Stomach (tissue), 9 donors: ENCODE data around the gene DRAM1. TPM values are rescaled to one million over a fixed set of nuclear protein-coding genes. Genes with fewer than 3 reads are reported as not detected.

Experiments used
- DNase-seq, 2 donors: peaks; one replicate each; pipeline versions ENCODE4 v3.0.0 to v3.0.0-alpha.2; 2013 to 2019
- H3K27ac ChIP-seq, 5 donors: fragments of 200-600 bp in 4 of 5; sonication (generic) in 4 of 5; one replicate each; pipeline ENCODE4 v1.5.1; 2013 to 2019; ENCODE audit warnings: mild to moderate bottlenecking in 1 of 5, moderate library complexity in 1 of 5
- H3K27me3 ChIP-seq, 3 donors: fragments of 200-600 bp; sonication (generic); one replicate each; pipeline ENCODE4 v1.5.1; 2017 to 2019; ENCODE audit warnings: mixed run types in 1 of 3
- H3K36me3 ChIP-seq, 4 donors: fragments of 200-600 bp; sonication (generic); 1 replicate in 3 of 4; 2 replicates in 1 of 4; pipeline ENCODE4 v1.5.1; 2016 to 2019
- H3K4me1 ChIP-seq, 4 donors: fragments of 200-600 bp; sonication (generic); one replicate each; pipeline ENCODE4 v1.5.1; 2016 to 2019
- H3K4me3 ChIP-seq, 4 donors: fragments of 200-600 bp; sonication (generic) in 3 of 4; one replicate each; pipeline ENCODE4 v1.5.1; 2016 to 2019; ENCODE audit warnings: mild to moderate bottlenecking in 1 of 4
- H3K9me3 ChIP-seq, 4 donors: fragments of 200-600 bp; sonication (generic); one replicate each; pipeline ENCODE4 v1.5.1; 2016 to 2019
- CTCF ChIP-seq, 7 experiments: fragments of 450-650 bp in 4 of 7; fragments of 200-600 bp in 3 of 7; sonication (generic) in 3 of 7; IDR thresholded peaks; one replicate each; pipeline ENCODE4 v1.5.1; 2016 to 2019; ENCODE audit warnings: antibody characterized with exemption in 7 of 7, control low read depth in 2 of 7, mild to moderate bottlenecking in 1 of 7
- EP300 ChIP-seq: sonication (generic); formaldehyde crosslinking; IDR thresholded peaks from one replicate; pipeline ENCODE4 v1.6.1; 2017; ENCODE audit warnings: antibody characterized with exemption
- POLR2A ChIP-seq, 4 donors: fragments of 450-650 bp; IDR thresholded peaks; one replicate each; pipeline ENCODE4 v1.6.1; 2016; ENCODE audit warnings: antibody characterized with exemption in 4 of 4, control low read depth in 2 of 4, mild to moderate bottlenecking in 1 of 4, moderate library complexity in 1 of 4
- POLR2AphosphoS5 ChIP-seq, 3 donors: sonication (generic); formaldehyde crosslinking; IDR thresholded peaks; one replicate each; pipeline ENCODE4 v1.6.1; 2016; ENCODE audit warnings: antibody characterized with exemption in 3 of 3
- WGBS, 5 donors: extraction: QIAGEN DNeasy Blood & Tissue Kit in 3 of 5; methylation state at CpG; one replicate each; pipeline versions ENCODE4 v1.1.5 to v1.1.7; 2013 to 2018; 5-methylcytosine and 5-hydroxymethylcytosine counted together
- intact Hi-C: fragments of 100-400 bp; cut with DNase I; formaldehyde crosslinking; loops from one replicate; pipeline ENCODE4 v1.15.1; 2023; ENCODE audit warnings: low total_unique reads
- polyA plus RNA-seq, 3 donors: library from polyadenylated mRNA; stranded (reverse); fragments of 200-250 nt; gene quantifications; one replicate each; pipeline ENCODE4 v1.2.3, GENCODE V29; 2013
- total RNA-seq, 5 donors: library from RNA; depleted of rRNA; stranded (reverse); fragments of >200 nt; gene quantifications; one replicate each; pipeline versions ENCODE4 v1.1.0 to v1.2.3, GENCODE V29; 2014 to 2016
- donor health status: healthy with polysubstance abuse.
- donor health status: Bipolar disorder and iron deficiency.
- donor health status: healthy.

Gene DRAM1
- total and polyA plus RNA-seq, 8 donors, result 0.89 to 71.8 (median 13.6) TPM

GRCh38 chr12:101892794-101893193 lies 15.4 kb downstream of the DRAM1 start:
- intact Hi-C loops, result no loop called here
- no peak for DNase-seq
- Histone ChIP-seq H3K27ac (peak overlapping the region in 3 of 5 donors; percentile 81 to 85 (median 82)), H3K4me3 (no peak overlapping the region), H3K4me1 (peaks cover 22 to 61% (median 32%) of the 10 kb centered on the region in 4 donors), H3K27me3 (no peaks in the 10 kb centered on the region), H3K36me3 (peaks cover 0 to under 1% (median 0%) of the 10 kb centered on the region in 4 donors), H3K9me3 (no peaks in the 10 kb centered on the region)
- TF ChIP-seq CTCF (IDR thresholded peaks at IDR 0.05) (no peak), POLR2A (IDR thresholded peaks at IDR 0.05) (no peak), POLR2AphosphoS5 (IDR thresholded peaks at IDR 0.05) (no peak), EP300 (no peak)

DNA sequence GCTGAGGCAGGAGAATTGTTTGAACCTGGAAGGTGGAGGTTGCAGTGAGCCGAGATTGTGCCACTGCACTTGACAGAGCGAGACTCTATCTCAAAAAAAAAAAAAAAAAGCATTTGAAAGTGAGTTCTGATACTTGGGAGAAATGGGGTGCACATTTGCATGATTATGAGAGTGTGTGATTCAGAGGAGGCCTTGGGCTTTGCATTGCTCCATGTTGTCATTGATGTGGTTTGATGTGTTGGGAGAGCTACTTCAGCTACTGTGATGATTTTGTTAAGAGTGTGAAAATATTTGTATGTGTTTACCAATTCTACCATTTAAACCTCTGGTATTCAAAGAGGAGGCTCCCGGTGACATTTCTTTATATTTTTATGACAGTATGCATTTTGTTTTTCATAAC lies 24.4 kb downstream of the DRAM1 start:
- peak overlapping the region in 1 of 5 donors; percentile 67 for H3K27ac ChIP-seq
- no peak for DNase-seq
- H3K36me3 ChIP-seq, result peaks cover 7 to 33% (median 28%) of the 10 kb centered on the region in 4 donors
- no peak overlapping the region for H3K4me3 ChIP-seq
- no peaks in the 10 kb centered on the region for H3K9me3 ChIP-seq
- TF ChIP-seq EP300 (no peak), POLR2A (IDR thresholded peaks at IDR 0.05) (no peak), POLR2AphosphoS5 (IDR thresholded peaks at IDR 0.05) (no peak), CTCF (IDR thresholded peaks at IDR 0.05) (no peak)
- H3K4me1 ChIP-seq, result peaks cover 0 to 24% (median 12%) of the 10 kb centered on the region in 4 donors
- 57 to 93% (median 73%) methylated on average over 3 of the region's 3 CpGs for WGBS, 5 donors
- intact Hi-C loops, result no loop called here
- no peaks in the 10 kb centered on the region for H3K27me3 ChIP-seq

DNA sequence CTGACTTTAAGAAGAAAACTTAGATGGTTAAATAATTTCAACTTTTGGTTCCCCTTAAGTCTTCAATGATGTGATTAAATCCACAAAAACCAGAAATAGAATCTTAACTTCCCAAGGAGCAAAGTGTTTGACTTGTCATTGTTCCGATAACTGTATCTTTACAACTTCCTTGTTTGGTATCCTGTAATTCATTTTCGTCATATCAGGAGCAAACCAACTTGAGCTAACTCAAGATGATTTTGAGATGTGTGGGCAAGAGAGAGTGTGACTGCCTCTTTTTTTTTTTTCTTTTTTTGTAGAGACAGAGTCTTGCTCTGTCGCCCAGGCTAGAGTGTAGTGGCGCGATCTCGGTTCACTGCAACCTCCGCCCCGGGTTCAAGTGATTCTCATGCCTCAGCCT lies 25.3 kb downstream of the DRAM1 start:
- intact Hi-C loops, result no loop called here
- Histone ChIP-seq H3K27me3 (no peaks in the 10 kb centered on the region), H3K9me3 (no peaks in the 10 kb centered on the region), H3K36me3 (peaks cover 7 to 36% (median 29%) of the 10 kb centered on the region in 4 donors), H3K27ac (peak overlapping the region in 4 of 5 donors; percentile 24 to 73 (median 50)), H3K4me3 (no peak overlapping the region), H3K4me1 (peaks cover 0 to 24% (median 14%) of the 10 kb centered on the region in 4 donors)
- peak in 1 of 2 donors; percentile 32 for DNase-seq
- no peak for TF ChIP-seq EP300
- TF ChIP-seq POLR2AphosphoS5 (IDR thresholded peaks at IDR 0.05), result no peak
- TF ChIP-seq POLR2A (IDR thresholded peaks at IDR 0.05), result no peak
- TF ChIP-seq CTCF (IDR thresholded peaks at IDR 0.05), result no peak
- 42 to 62% (median 49%) methylated on average over 8 of the region's 8 CpGs for WGBS, 5 donors

DNA sequence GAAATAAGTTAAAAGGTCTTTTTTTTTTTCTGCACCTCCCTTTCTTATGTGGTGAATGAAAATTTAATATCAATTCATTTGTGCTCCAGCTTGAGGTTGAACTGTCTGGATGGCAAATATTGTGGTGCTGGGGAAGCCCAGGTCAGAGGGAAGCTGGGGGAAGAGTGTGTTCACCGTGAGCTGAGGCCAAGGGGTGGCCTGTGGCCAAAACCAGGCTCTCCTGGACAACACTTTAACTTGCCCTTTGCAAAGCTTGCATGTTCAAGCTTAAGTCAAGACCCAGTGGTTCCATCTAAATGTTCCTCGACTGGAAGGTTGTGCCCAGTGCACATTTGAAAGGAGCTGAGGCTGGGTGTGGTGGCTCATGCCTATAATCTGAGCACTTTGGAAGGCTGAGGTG lies 28.8 kb downstream of the DRAM1 start:
- DNase-seq, result peak in 1 of 2 donors; percentile 37
- Histone ChIP-seq H3K9me3 (no peaks in the 10 kb centered on the region), H3K27ac (peak overlapping the region in 2 of 5 donors; percentile 1 to 7), H3K4me1 (peaks cover 6 to 38% (median 29%) of the 10 kb centered on the region in 4 donors), H3K4me3 (no peak overlapping the region), H3K36me3 (peaks cover 5 to 24% (median 20%) of the 10 kb centered on the region in 4 donors), H3K27me3 (no peaks in the 10 kb centered on the region)
- TF ChIP-seq POLR2A (IDR thresholded peaks at IDR 0.05), result no peak
- no peak for TF ChIP-seq POLR2AphosphoS5 (IDR thresholded peaks at IDR 0.05)
- no peak for TF ChIP-seq CTCF (IDR thresholded peaks at IDR 0.05)
- no peak for TF ChIP-seq EP300
- 36 to 75% (median 62%) methylated on average over 2 of the region's 2 CpGs for WGBS, 5 donors
- intact Hi-C loops, result no loop called here
